ENCODE results near the gene C1orf94. TPM values are rescaled to one million over a fixed set of nuclear protein-coding genes. Genes with fewer than 3 reads are reported as not detected.
"Not testable (repeated sequence)": the region's sequence is repeated elsewhere in the genome, so short reads cannot be mapped to it uniquely, and the experiment has no call there.

C1orf94 gene
- total RNA-seq, 1 donor from 2014 or later = not detected

DNA sequence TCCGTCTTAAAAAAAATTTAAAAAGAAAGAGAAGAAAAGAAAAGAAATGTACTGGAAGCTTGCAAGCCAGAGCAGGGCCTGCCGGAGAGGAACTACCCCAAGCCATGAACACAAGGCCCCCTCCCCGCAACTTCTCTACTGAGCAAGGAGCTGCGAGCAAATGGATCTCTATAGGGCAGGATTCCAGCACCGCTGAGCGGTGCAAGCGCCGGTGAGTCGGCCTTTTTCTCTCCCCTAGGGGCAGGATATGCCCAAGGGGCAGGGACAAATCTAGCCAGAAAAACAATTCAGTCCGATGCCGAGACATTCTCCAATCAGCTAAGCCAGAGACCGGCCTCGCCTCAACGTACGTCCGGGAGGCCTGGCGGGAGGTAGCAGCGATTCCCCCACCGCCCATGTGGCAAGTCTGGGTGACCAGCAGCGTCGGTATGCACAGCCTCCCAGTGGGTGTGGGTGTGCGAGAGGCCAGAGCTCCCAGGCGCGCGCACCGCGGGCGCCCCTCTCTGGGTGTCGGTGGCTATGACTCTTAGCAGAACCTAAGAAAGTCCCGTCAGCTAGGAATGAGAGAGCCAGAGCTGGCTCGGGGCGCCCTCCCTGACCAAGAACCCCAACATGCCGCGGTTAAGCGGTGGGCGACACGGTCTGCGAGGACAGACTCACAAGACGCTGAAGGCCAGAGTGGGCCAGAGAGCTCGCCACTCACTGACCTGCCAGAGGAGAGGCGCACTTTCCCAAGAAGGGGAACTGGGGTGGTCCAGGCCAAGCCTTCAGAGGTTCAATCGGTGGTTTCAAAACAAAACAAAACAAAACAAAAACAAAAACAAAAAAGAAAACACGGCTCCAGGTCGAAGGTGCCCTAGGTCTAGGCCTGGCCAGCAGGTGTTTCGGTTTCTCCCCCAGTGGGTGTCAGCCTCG is 13.6 kb upstream of the C1orf94 start:
- ATAC-seq (peak; percentile 95), DNase-seq (peak; percentile 72)
- intact Hi-C loops (cut with micrococcal nuclease) = no loop called here

GRCh38 chr1:34163792-34164731 is 12.6 kb upstream of the C1orf94 start:
- DNase-seq = no peak
- intact Hi-C loops (cut with micrococcal nuclease) = no loop called here
- ATAC-seq = peak; percentile 45

- intact Hi-C loops (cut with micrococcal nuclease) = no loop called here
- DNase-seq (peak; percentile 46), ATAC-seq (peak; percentile 37)
Observed at GRCh38 chr1:34164771-34165391, 11.8 kb upstream of the C1orf94 start, which contains the start of gene CSMD2. CSMD2 (minus strand) TSS chr1:34165230; CDS start chr1:34165097, 133 bp downstream.

DNA sequence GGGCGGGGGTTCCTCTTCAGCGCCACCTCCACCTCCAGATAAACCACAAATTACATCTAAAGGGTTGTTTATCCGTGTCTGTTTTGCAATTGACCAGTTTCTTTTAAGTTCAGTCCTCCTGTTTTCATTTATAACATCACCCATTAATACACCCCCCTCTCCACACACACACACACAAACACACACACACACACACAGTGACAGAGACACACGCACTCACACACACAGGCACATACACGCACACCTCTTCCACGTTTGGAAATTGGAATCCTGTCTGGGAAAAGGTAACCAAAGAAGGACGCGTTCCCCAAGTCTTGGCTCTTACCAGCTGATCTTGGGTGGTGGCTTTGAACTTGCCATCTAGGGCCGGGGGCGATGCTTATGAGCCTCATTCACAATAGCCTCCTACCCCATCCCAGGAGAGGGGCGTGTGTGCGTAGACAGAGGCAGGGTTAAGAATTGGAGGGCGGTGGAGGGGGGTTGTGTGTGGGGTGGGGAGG is 11.2 kb upstream of the C1orf94 start:
- ATAC-seq (no peak), DNase-seq (no peak)
- intact Hi-C loops (cut with micrococcal nuclease) = no loop called here

GRCh38 chr1:34166191-34166624 is 10.5 kb upstream of the C1orf94 start:
- ATAC-seq (no peak), DNase-seq (no peak)
- intact Hi-C loops (cut with micrococcal nuclease) = no loop called here

GRCh38 chr1:34166625-34167361 is 9.9 kb upstream of the C1orf94 start:
- no peak for ATAC-seq
- no peak for DNase-seq
- intact Hi-C loops (cut with micrococcal nuclease) = no loop called here

- intact Hi-C loops (cut with micrococcal nuclease) = no loop called here
- DNase-seq (no peak), ATAC-seq (no peak)
Observed at GRCh38 chr1:34167389-34167788, 9.3 kb upstream of the C1orf94 start.

- intact Hi-C loops (cut with micrococcal nuclease) = no loop called here
- no peak for DNase-seq
- no peak for ATAC-seq
Observed at GRCh38 chr1:34175744-34176143, 963 bp upstream of the C1orf94 start.

GRCh38 chr1:34178072-34178471 is 1.4 kb downstream of the C1orf94 start:
- intact Hi-C loops (cut with micrococcal nuclease) = no loop called here
- ATAC-seq (no peak), DNase-seq (no peak)

DNA sequence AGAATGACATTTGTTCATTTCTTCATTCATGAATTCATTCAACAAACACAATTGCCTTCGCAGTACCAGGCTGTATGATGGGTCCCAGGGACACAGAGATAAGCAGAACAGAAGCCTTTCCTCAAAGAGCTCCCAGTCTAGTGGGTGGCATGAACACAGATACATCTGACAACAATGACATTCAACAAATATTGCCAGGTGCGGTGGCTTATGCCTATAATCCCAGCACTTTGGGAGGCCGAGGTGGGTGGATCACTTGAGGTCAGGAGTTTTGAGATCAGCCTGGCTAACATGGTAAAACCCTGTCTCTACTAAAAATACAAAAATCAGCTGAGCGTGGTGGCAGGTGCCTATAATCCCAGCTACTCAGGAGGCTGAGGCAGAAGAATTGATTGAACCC is 6.7 kb downstream of the C1orf94 start:
- ATAC-seq; DNase-seq; intact Hi-C loops (cut with micrococcal nuclease): not testable (repeated sequence)

- intact Hi-C loops (cut with micrococcal nuclease) = no loop called here
- DNase-seq (no peak), ATAC-seq (no peak)
Observed at GRCh38 chr1:34186741-34187494, 10.2 kb downstream of the C1orf94 start.

- ATAC-seq (no peak), DNase-seq (no peak)
- intact Hi-C loops (cut with micrococcal nuclease) = no loop called here
Observed at GRCh38 chr1:34188418-34188817, 11.7 kb downstream of the C1orf94 start.

GRCh38 chr1:34188985-34189384 is 12.3 kb downstream of the C1orf94 start:
- intact Hi-C loops (cut with micrococcal nuclease) = no loop called here
- DNase-seq = no peak
- ATAC-seq = no peak

DNA sequence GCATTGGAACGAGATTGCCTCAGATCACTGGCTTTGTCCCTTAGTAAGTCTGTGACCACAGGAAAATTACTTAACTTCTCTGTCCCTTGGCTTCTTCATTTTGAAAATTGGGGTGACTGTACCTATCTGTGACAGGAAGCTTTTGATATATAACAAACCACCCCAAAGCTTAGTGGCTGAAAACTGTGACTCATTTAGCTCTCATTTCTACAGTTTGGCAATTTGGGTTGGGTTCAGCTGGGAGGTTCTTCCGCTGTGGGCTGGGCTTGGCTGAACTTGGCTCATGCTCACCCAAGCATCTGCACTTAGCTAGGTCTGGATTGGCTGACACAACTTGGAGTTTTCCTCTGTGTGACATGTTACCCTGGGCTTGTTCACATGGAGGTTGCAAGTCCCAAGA is 14.0 kb downstream of the C1orf94 start:
- intact Hi-C loops (cut with micrococcal nuclease) = no loop called here
- DNase-seq = no peak

DNA sequence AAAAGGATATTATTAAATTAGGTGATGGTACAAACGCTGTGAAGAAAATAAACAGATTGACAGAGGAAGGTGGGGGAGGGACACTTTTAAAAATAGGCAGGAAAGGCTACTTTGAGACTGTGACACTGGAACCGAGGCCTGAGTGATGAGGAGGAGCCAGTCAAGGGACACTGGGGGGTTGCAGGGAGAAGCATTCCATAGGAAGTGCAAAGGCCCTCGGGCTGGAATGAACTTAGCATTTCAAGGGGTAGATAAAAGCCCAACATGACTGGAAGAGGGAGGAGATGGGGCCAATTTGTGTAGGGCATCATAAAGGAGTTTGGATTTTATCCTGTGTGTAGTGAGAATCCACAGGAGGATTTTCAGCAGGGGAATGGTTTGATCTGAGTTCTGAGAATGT is 15.9 kb downstream of the C1orf94 start:
- DNase-seq (no peak), ATAC-seq (no peak)
- intact Hi-C loops (cut with micrococcal nuclease) = no loop called here

More for the DNA sequence above, 14.0 kb downstream of the C1orf94 start:
- no peak for ATAC-seq

- DNase-seq = no peak
- no peak for ATAC-seq
- intact Hi-C loops (cut with micrococcal nuclease) = no loop called here
Observed at GRCh38 chr1:34199927-34200326, 23.2 kb downstream of the C1orf94 start.

- ATAC-seq = no peak
- intact Hi-C loops (cut with micrococcal nuclease) = no loop called here
- DNase-seq = no peak
Observed at GRCh38 chr1:34212673-34213072, 36.0 kb downstream of the C1orf94 start.

DNA sequence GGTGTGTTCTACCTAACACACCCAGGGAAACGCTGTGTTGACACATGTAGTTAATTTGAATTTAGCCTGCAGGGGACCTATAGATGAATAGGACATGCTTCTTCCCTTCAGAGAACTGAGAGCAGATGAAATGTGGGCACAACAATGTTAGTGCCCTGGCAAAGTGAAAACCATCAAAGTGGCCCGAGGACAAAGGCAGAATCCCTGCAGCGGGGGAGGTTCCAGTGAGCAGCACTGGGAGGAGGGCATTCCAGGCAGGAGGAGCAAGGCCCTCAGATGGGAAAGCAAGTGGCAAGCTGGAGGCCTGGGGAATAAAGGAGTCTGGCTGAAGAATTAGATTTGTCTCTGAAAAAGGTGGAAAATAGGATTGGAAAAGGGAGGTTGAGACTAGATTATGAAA is 37.2 kb downstream of the C1orf94 start:
- DNase-seq (no peak), ATAC-seq (no peak)
- intact Hi-C loops (cut with micrococcal nuclease) = no loop called here

Measured in left ventricle myocardium superior (tissue), 1 donor.